Erythroblast (primary cell): ENCODE measurements around the gene KCNN2.

Source experiments
- GATA1 ChIP-seq: IDR thresholded peaks from 2 replicates; pipeline ENCODE4 v1.6.1; 2011; ENCODE audit warnings: low read depth, mild to moderate bottlenecking, control low read depth, low read length, moderate library complexity
- POLR2A ChIP-seq: IDR thresholded peaks from 2 replicates; pipeline ENCODE4 v1.6.1; 2011; ENCODE audit warnings: mild to moderate bottlenecking, low read length

DNA sequence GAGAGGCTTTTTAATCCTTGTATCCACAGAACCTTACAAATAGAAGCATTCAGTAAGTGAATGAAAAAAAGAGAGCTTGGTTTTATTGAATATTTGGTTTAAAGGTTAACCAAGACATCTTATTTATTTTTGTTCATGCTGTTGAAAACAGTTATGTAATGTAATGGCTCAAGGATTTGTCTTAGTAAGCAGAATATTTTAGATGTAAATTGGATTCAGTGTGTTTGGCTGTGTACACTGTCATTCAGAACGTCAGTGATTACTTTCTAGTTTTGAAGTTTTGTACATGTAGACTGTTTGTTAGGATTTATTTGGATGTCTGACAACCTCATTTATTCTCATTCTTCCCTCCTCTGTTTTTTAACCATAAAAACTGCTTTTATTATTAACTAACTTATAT, 31.3 kb downstream of the KCNN2 start:
- TF ChIP-seq POLR2A: no peak
- TF ChIP-seq GATA1: no peak
